Caco-2 (cell line): ENCODE results near the gene IL1RAPL1. TPM values are rescaled to one million over a fixed set of nuclear protein-coding genes. Genes with fewer than 3 reads are reported as not detected.
"Not testable (repeated sequence)": the region's sequence is repeated elsewhere in the genome, so short reads cannot be mapped to it uniquely, and the experiment has no call there.

Source experiments
- BruUV-seq: library from RNA; stranded (reverse); fragments of 400-500 nt; replicated peaks from 2 replicates; lab custom pipeline; 2021; lab: Mats Ljungman, UMichigan
- CTCF ChIA-PET: fragments of 300-600 bp; sonication (Branson Sonifier 250); formaldehyde crosslinking; loops from one replicate; lab custom pipeline; 2022; ENCODE audit warnings: antibody characterized with exemption; lab: Charles Lee
- POLR2A ChIA-PET: fragments of 300-600 bp; sonication (Branson Sonifier 250); formaldehyde crosslinking; loops from one replicate; lab custom pipeline; 2022; ENCODE audit warnings: antibody characterized with exemption; lab: Charles Lee
- DNase-seq, 2 experiments: peaks; one replicate each; pipeline versions ENCODE4 v3.0.0 to v3.0.0-alpha.2; 2020 to 2022
- H3K27me3 ChIP-seq: replicated peaks from 2 replicates; pipeline ENCODE4 v1.6.0; 2011; ENCODE audit warnings: low read length; ENCODE audit not compliant: control insufficient read depth, insufficient read depth
- H3K36me3 ChIP-seq: 2 replicates; pipeline ENCODE4 v1.5.1; 2011; ENCODE audit warnings: low read length; ENCODE audit not compliant: control insufficient read depth, insufficient read depth
- H3K4me1 ChIP-seq: fragments of 250-450 bp; sonication (Bioruptor Pico); 2 replicates; pipeline ENCODE4 v1.5.1; 2020; ENCODE audit warnings: mild to moderate bottlenecking
- H3K4me3 ChIP-seq: 2 replicates; pipeline ENCODE4 v1.5.1; 2011; ENCODE audit warnings: low read depth, mild to moderate bottlenecking, control low read depth, low read length
- H3K9me3 ChIP-seq: fragments of 250-450 bp; sonication (Bioruptor Pico); 2 replicates; pipeline ENCODE4 v1.5.1; 2020; ENCODE audit warnings: mild to moderate bottlenecking, moderate library complexity
- H3K27ac Mint-ChIP-seq: one replicate; pipeline ENCODE4 v1.8.0; 2022; ENCODE audit warnings: mixed read lengths; ENCODE audit not compliant: unreplicated experiment
- H3K27me3 Mint-ChIP-seq: one replicate; pipeline ENCODE4 v1.8.0; 2022; ENCODE audit warnings: mixed read lengths; ENCODE audit not compliant: insufficient read depth, unreplicated experiment
- H3K36me3 Mint-ChIP-seq: one replicate; pipeline ENCODE4 v1.8.0; 2022; ENCODE audit warnings: mild to moderate bottlenecking, mixed read lengths; ENCODE audit not compliant: insufficient read depth, unreplicated experiment
- H3K4me1 Mint-ChIP-seq: one replicate; pipeline ENCODE4 v1.8.0; 2022; ENCODE audit warnings: low read depth, mixed read lengths; ENCODE audit not compliant: unreplicated experiment
- H3K4me3 Mint-ChIP-seq: one replicate; pipeline ENCODE4 v1.8.0; 2022; ENCODE audit warnings: mild to moderate bottlenecking, moderate library complexity, mixed read lengths; ENCODE audit not compliant: unreplicated experiment
- H3K9me3 Mint-ChIP-seq: one replicate; pipeline ENCODE4 v1.8.0; 2022; ENCODE audit warnings: mixed read lengths; ENCODE audit not compliant: unreplicated experiment
- intact Hi-C: fragments of 100-400 bp; cut with micrococcal nuclease; formaldehyde crosslinking; loops from one replicate; pipeline ENCODE4 v1.10.0; 2022; ENCODE audit not compliant: unreplicated experiment
- total RNA-seq: library from RNA; stranded (reverse); gene quantifications from 2 replicates; pipeline ENCODE4 v1.2.3, GENCODE V29; 2022
- TF ChIP-seq, protein P1 (sequence below), 2 experiments: fragments of 200-600 bp in 1 of 2; IDR thresholded peaks; 1 replicate in 1 of 2; 2 replicates in 1 of 2; pipeline versions ENCODE4 v1.5.1 to v1.8.0; 2011 to 2022; ENCODE audit warnings: antibody characterized with exemption in 1 of 2, control low read depth in 1 of 2, inconsistent platforms in 1 of 2, low read depth in 1 of 2, low read length in 1 of 2, mild to moderate bottlenecking in 1 of 2, moderate library complexity in 1 of 2; ENCODE audit not compliant: insufficient read depth in 1 of 2, severe bottlenecking in 1 of 2, unreplicated experiment in 1 of 2

IL1RAPL1 gene
- total RNA-seq, 1 experiment from 2014 or later: not detected

DNA sequence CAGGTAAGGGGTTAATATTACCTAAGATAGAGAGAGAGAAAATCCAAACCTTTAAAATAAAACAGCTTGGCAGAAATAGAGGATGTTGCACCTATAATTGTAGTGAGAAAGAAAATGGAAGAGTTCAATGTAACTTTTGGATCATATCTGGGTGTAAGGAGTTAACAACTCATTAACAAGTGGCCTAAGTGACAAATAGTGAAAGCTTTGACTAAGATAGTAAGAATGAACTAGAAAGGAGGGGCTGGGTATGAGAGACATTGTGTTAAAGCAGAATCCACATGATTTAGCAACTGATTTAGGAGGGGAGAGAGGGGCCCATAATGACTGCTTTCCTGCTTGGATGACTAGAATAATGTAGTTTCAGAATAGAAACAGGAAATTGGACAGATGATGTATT is 761.0 kb downstream of the IL1RAPL1 start:
- H3K4me3 Mint-ChIP-seq: no peak overlapping the region
- no peaks in the 10 kb centered on the region for H3K27me3 Mint-ChIP-seq
- DNase-seq: no peak
- no peaks in the 10 kb centered on the region for H3K9me3 Mint-ChIP-seq
- Histone ChIP-seq H3K27me3 (no peaks in the 10 kb centered on the region), H3K36me3 (no peaks in the 10 kb centered on the region), H3K4me3 (no peak overlapping the region), H3K9me3 (no peaks in the 10 kb centered on the region), H3K4me1 (no peaks in the 10 kb centered on the region)
- no TSS peak for BruUV-seq
- H3K4me1 Mint-ChIP-seq: no peaks in the 10 kb centered on the region
- no peak overlapping the region for H3K27ac Mint-ChIP-seq
- TF ChIP-seq, protein P1, sequence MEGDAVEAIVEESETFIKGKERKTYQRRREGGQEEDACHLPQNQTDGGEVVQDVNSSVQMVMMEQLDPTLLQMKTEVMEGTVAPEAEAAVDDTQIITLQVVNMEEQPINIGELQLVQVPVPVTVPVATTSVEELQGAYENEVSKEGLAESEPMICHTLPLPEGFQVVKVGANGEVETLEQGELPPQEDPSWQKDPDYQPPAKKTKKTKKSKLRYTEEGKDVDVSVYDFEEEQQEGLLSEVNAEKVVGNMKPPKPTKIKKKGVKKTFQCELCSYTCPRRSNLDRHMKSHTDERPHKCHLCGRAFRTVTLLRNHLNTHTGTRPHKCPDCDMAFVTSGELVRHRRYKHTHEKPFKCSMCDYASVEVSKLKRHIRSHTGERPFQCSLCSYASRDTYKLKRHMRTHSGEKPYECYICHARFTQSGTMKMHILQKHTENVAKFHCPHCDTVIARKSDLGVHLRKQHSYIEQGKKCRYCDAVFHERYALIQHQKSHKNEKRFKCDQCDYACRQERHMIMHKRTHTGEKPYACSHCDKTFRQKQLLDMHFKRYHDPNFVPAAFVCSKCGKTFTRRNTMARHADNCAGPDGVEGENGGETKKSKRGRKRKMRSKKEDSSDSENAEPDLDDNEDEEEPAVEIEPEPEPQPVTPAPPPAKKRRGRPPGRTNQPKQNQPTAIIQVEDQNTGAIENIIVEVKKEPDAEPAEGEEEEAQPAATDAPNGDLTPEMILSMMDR (IDR thresholded peaks at IDR 0.05; ENCODE audit: insufficient read depth in 1 of 2, low read depth in 1 of 2, low read length in 1 of 2, severe bottlenecking in 1 of 2, unreplicated experiment in 1 of 2): no peak
- CTCF ChIA-PET: no interaction called here
- intact Hi-C loops: no loop called here
- H3K36me3 Mint-ChIP-seq: no peaks in the 10 kb centered on the region
- POLR2A ChIA-PET: no interaction called here

DNA sequence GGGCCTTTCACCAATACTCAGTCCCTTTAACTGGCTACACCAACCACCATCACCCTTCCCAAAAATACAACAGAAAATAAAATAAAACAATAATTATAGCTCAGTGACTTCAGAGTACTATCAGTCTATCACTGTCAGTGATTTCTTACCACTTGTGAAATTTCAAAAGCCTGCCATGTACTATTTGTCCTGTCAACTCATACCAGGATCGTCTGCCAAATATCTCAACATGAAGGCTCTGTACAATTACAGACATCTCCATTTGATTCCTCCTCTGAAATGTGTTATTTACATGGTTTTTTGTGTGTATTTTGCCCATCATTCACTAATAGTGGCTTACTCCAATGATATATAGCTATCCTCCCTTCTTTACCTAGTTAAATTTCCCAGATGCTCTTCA is 772.0 kb downstream of the IL1RAPL1 start:
- H3K27me3 Mint-ChIP-seq: no peaks in the 10 kb centered on the region
- CTCF ChIA-PET: no interaction called here
- DNase-seq: no peak
- no TSS peak for BruUV-seq
- H3K27ac Mint-ChIP-seq: no peak overlapping the region
- Histone ChIP-seq H3K4me3 (no peak overlapping the region), H3K27me3 (no peaks in the 10 kb centered on the region), H3K36me3 (no peaks in the 10 kb centered on the region), H3K9me3 (no peaks in the 10 kb centered on the region), H3K4me1 (no peaks in the 10 kb centered on the region)
- intact Hi-C loops: no loop called here
- no peak overlapping the region for H3K4me3 Mint-ChIP-seq
- H3K4me1 Mint-ChIP-seq: no peaks in the 10 kb centered on the region
- no peaks in the 10 kb centered on the region for H3K9me3 Mint-ChIP-seq
- TF ChIP-seq, protein P1 (IDR thresholded peaks at IDR 0.05; ENCODE audit: insufficient read depth in 1 of 2, low read depth in 1 of 2, low read length in 1 of 2, severe bottlenecking in 1 of 2, unreplicated experiment in 1 of 2): no peak
- no peaks in the 10 kb centered on the region for H3K36me3 Mint-ChIP-seq
- POLR2A ChIA-PET: no interaction called here

DNA sequence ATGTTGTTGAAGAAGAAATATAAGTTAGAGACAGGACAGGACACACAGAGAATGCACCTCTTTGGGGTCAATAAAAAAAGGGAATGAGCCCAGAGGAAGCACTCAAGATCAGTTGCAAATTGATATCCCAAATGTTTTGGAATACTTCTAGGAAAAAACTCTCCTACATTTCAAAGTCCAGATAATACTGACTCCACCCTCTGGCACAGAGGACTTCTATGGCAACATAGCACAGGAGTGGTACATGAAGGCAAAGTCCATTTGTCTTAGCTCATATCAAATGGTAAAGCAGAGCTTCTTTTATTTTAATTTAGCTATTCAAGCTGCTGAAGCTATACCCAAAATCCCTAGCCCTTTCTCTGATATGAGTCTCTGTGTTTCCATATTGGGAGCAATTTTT is 787.5 kb downstream of the IL1RAPL1 start:
- H3K27me3 Mint-ChIP-seq, DNase-seq, CTCF ChIA-PET: not testable (repeated sequence)

DNA sequence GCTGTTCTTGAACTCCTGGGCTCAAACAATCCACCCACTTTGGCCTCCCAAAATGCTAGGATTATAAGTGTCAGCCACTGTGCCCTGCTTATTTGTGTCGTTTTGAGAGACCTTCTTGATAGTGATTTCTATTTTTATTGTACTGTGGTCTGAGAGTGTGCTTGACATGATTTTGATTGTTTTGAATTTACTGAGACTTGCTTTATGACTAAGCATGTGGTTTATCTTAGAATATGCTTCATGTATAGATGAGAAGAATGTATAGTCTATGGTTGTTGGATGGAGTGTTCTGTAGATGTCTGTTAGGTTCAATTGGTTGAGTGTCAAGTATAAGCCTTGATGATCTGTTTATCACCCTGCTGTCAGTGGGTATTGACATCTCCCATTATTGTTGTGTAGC is 789.3 kb downstream of the IL1RAPL1 start:
- no peaks in the 10 kb centered on the region for H3K4me1 ChIP-seq
- no peak for DNase-seq
- no peak overlapping the region for H3K4me3 ChIP-seq
- H3K36me3 Mint-ChIP-seq: no peaks in the 10 kb centered on the region
- H3K27me3 ChIP-seq: no peaks in the 10 kb centered on the region
- BruUV-seq: no TSS peak
- H3K27ac Mint-ChIP-seq: no peak overlapping the region
- intact Hi-C loops: no loop called here
- POLR2A ChIA-PET: no interaction called here
- H3K4me3 Mint-ChIP-seq: no peak overlapping the region
- no peaks in the 10 kb centered on the region for H3K36me3 ChIP-seq
- H3K9me3 Mint-ChIP-seq: no peaks in the 10 kb centered on the region
- CTCF ChIA-PET: no interaction called here
- H3K27me3 Mint-ChIP-seq: no peaks in the 10 kb centered on the region
- TF ChIP-seq, protein P1 (IDR thresholded peaks at IDR 0.05; ENCODE audit: insufficient read depth in 1 of 2, low read depth in 1 of 2, low read length in 1 of 2, severe bottlenecking in 1 of 2, unreplicated experiment in 1 of 2): no peak
- no peaks in the 10 kb centered on the region for H3K4me1 Mint-ChIP-seq
- no peaks in the 10 kb centered on the region for H3K9me3 ChIP-seq

More for the DNA sequence above, 787.5 kb downstream of the IL1RAPL1 start:
- POLR2A ChIA-PET, intact Hi-C loops, H3K27me3 ChIP-seq, H3K4me1 Mint-ChIP-seq, H3K4me1 ChIP-seq, H3K9me3 ChIP-seq, H3K9me3 Mint-ChIP-seq, H3K4me3 Mint-ChIP-seq, H3K36me3 ChIP-seq, H3K4me3 ChIP-seq, H3K27ac Mint-ChIP-seq, BruUV-seq, H3K36me3 Mint-ChIP-seq: not testable (repeated sequence)
